VCaP (cell line): Measurements from ENCODE around the gene DPH6.

Experiments
- H3K27ac ChIP-seq: fragments of 450-650 bp; 2 replicates; pipeline ENCODE4 v1.5.1; 2017
- TF ChIP-seq, protein P1 (sequence below): fragments of 450-650 bp; conservative IDR thresholded peaks from 2 replicates; pipeline ENCODE4 v1.5.1; 2017; ENCODE audit warnings: mild to moderate bottlenecking, moderate library complexity

The DPH6 gene

GRCh38 chr15:35557012-35557411 is 11.0 kb upstream of the DPH6 start:
- TF ChIP-seq, protein P1, sequence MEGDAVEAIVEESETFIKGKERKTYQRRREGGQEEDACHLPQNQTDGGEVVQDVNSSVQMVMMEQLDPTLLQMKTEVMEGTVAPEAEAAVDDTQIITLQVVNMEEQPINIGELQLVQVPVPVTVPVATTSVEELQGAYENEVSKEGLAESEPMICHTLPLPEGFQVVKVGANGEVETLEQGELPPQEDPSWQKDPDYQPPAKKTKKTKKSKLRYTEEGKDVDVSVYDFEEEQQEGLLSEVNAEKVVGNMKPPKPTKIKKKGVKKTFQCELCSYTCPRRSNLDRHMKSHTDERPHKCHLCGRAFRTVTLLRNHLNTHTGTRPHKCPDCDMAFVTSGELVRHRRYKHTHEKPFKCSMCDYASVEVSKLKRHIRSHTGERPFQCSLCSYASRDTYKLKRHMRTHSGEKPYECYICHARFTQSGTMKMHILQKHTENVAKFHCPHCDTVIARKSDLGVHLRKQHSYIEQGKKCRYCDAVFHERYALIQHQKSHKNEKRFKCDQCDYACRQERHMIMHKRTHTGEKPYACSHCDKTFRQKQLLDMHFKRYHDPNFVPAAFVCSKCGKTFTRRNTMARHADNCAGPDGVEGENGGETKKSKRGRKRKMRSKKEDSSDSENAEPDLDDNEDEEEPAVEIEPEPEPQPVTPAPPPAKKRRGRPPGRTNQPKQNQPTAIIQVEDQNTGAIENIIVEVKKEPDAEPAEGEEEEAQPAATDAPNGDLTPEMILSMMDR, result no peak
- H3K27ac ChIP-seq, result no peak overlapping the region

DNA sequence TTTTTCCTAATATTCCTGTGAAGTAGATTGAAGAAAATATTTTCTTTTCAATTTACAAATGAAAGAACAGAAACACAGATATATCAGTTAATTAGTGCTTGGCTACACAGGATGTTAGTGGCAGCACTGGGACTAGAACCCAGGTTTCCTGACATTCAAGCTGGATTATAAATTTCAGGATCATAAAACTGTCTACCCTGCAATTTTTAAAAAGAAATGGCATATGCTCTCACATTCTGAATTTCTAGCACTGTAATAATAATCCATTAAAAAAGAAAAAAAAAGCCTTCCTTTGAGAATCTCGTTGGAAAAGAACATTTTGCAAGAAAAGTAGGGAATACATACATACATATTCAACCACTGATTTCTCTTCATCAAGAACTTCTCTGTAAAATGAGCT is 9.3 kb upstream of the DPH6 start:
- TF ChIP-seq, protein P1, result no peak
- no peak overlapping the region for H3K27ac ChIP-seq

GRCh38 chr15:35550957-35551356 is 5.0 kb upstream of the DPH6 start:
- H3K27ac ChIP-seq, result peak overlapping the region; percentile 7; the same call in 1 of the 2 replicates
- TF ChIP-seq, protein P1, result no peak

DNA sequence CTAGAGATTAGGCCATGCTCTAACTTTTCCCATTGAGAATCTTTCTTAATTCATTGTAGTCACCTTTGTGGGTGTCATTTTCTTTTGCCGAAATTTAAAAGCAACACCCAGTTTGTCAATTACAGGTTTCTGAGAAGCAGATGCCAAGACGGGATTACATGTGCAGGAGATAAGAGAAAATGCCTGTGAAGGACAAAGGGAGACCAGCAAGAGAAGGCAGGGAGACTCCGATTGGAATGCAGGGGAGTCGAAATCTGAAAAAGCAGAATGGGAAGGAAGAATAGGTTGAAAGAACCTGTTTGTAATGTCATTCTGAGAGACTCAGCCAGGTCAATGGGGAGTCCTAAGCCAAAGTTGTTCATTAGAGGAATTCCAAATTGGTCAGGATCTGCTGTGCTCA is 3.6 kb upstream of the DPH6 start:
- TF ChIP-seq, protein P1, result no peak
- no peak overlapping the region for H3K27ac ChIP-seq

GRCh38 chr15:35548435-35548834 is 2.5 kb upstream of the DPH6 start:
- no peak overlapping the region for H3K27ac ChIP-seq
- TF ChIP-seq, protein P1, result no peak

DNA sequence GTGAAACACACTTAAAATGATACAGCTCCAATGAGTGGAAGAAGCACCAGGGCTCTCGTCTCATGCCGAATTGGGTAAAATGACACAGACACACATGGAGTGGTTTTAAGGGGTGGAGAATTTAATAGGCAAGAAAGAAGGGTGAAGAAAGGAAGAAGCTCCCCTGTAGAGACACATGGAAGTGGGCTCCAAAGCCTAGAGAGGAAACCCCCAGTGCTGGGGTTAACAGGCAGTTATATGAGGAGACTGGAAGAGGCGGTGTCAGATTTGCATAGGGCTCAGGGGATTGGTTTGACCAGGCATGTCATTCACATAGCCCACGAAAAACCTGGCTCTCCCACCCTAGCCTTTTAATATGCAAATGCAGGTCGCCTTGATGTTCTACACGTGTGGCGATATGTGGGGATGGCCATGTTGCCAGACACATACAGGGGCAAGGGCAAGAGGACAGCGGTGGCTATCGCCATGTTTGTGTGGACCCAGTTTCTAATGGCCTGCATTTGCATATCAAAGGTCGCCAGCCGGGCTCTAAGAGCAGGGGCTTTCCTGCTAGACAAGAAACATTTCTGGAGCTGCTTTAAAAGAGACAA is 1.9 kb upstream of the DPH6 start:
- TF ChIP-seq, protein P1, result no peak
- H3K27ac ChIP-seq, result no peak overlapping the region

GRCh38 chr15:35546511-35547381 is 781 bp upstream of the DPH6 start:
- TF ChIP-seq, protein P1, result no peak
- peak overlapping the region; percentile 99 for H3K27ac ChIP-seq
